ENCODE measurements around the gene GGA3.
A peak's percentile ranks its signal among the peaks of the same experiment; 100 is the strongest.
"Not testable (repeated sequence)": the region's sequence is repeated elsewhere in the genome, so short reads cannot be mapped to it uniquely, and the experiment has no call there.

Gene GGA3

GRCh38 chr17:75209061-75209460 is 52.3 kb downstream of the GGA3 start:
- no peak for DNase-seq (ENCODE audit: low spot score)

GRCh38 chr17:75208161-75208560 is 53.2 kb downstream of the GGA3 start:
- DNase-seq (ENCODE audit: low spot score) = no peak

- no peak for DNase-seq (ENCODE audit: low spot score)
These were observed 53.6 kb downstream of the GGA3 start for GRCh38 chr17:75207760-75208159.

GRCh38 chr17:75207050-75207407 is 54.4 kb downstream of the GGA3 start:
- not testable (repeated sequence) for DNase-seq (ENCODE audit: low spot score)

- DNase-seq (ENCODE audit: low spot score) = peak; percentile 14
These were observed 55.6 kb downstream of the GGA3 start for GRCh38 chr17:75205793-75206163.

- peak; percentile 96 for DNase-seq (ENCODE audit: low spot score)
These were observed 56.2 kb downstream of the GGA3 start, which contains the start of gene NUP85 for GRCh38 chr17:75205037-75205792. Gene NUP85, plus strand, starts transcription at chr17:75205679. Its CDS starts 83 bp downstream, at chr17:75205762.

GRCh38 chr17:75199886-75200618 is 61.4 kb downstream of the GGA3 start:
- DNase-seq (ENCODE audit: low spot score) = no peak

- peak; percentile 44 for DNase-seq (ENCODE audit: low spot score)
These were observed 66.5 kb downstream of the GGA3 start for GRCh38 chr17:75194879-75195278.

GRCh38 chr17:75191584-75191983 is 69.8 kb downstream of the GGA3 start:
- DNase-seq (ENCODE audit: low spot score) = no peak

GRCh38 chr17:75188614-75189013 is 72.8 kb downstream of the GGA3 start:
- DNase-seq (ENCODE audit: low spot score) = no peak
